Left cardiac atrium (tissue), 4 donors: ENCODE results near the gene CCNI. TPM values are rescaled to one million over a fixed set of nuclear protein-coding genes. Genes with fewer than 3 reads are reported as not detected.
A peak's percentile ranks its signal among the peaks of the same experiment; 100 is the strongest.
"Not testable (repeated sequence)": the region's sequence is repeated elsewhere in the genome, so short reads cannot be mapped to it uniquely, and the experiment has no call there.

ENCODE experiments used
- ATAC-seq, 2 donors: fragments of 200-7000 bp; cut with Tn5 transposase; one replicate each; pipeline ENCODE4 v1.9.1; 2020; ENCODE audit warnings: mild to moderate bottlenecking in 2 of 2, moderate library complexity in 2 of 2
- DNase-seq: peaks from one replicate; pipeline ENCODE4 v3.0.0-alpha.2; 2020
- intact Hi-C, 2 donors: fragments of 100-400 bp; cut with DNase I; formaldehyde crosslinking; loops; one replicate each; pipeline versions ENCODE4 v1.14.1 to v1.15.1; 2022 to 2023
- total RNA-seq, 2 donors: library from RNA; stranded (reverse); fragmentation: NEBNext Ultra II Directional; extraction: Animal tissue kit (Norgen Biotek cat#: 25700); gene quantifications; one replicate each; pipeline ENCODE4 v1.2.1, GENCODE V29; 2021
- donor health status: DM: no; HTN: yes; CAD: no.
- donor health status: DM: no; HTN: yes; CAD: no; lungs with severe emphysema.
- donor health status: DM: yes; HTN: yes; CAD: no.
- donor health status: Dilated cardiomyopathy.

CCNI gene
- total RNA-seq, 2 donors from 2014 or later = 255 to 307 TPM

DNA sequence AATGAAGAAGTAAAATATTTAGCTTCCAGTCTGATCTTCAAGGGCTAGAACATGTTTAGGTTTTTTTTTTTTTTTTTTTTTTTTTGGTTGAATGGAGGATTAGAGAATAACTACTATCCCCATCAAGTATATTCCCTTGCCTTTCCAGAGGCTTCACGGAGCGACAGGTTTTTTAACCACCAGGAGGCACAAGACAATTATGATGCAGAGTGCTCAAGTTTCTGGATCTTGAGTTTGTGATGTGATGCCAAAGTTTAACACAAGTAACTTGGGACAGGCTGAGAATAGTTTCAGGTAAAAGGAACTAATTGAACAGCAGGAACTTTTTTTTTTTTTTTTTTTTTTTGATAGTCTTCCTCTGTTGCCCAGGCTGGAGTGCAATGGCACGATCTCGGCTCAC is 30.3 kb downstream of the CCNI start:
- intact Hi-C loops = loop anchor here in 1 of 2 donors (5.0 to 10.0 kb wide), 2 partner anchors 162 to 531 kb away; no protein-coding TSS in a partner anchor
- no peak for DNase-seq

DNA sequence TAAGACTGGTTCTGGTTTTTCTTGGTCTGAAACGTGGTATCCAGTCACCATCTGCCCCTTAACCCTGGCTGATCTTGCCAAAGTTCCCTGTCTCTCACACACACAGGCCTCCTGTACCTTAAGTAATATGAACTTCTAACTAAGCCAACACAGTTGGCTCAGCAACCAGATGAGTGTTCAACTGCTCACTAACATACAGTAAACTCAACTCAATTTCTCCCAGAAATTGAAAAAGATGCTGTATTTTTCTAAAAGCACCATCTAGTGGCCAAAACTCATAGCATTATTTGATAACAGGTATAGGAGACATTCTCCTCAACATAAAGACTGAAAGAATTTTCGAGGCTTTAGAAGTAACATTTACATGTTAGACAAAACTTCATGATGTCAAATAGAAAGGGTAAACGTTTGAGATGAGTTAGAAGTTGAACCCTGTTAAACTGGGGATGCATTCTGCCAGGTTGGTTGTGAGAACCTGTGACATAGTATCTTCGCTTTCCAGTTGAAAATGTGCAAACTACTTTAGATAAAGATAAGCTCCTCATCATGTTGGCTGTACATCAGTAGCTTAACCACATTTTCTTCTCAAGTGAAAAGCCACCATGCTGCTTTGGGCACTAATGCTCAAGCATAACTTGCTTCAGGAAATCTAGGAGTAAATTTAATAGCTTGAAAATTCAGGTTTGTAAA is 31.2 kb downstream of the CCNI start:
- intact Hi-C loops = loop anchor here in 1 of 2 donors (5.0 to 10.0 kb wide), 2 partner anchors 163 to 530 kb away; no protein-coding TSS in a partner anchor
- DNase-seq = no peak
- ATAC-seq = peak; percentile 25 to 43

More for the DNA sequence above, 30.3 kb downstream of the CCNI start:
- no peak for ATAC-seq

DNA sequence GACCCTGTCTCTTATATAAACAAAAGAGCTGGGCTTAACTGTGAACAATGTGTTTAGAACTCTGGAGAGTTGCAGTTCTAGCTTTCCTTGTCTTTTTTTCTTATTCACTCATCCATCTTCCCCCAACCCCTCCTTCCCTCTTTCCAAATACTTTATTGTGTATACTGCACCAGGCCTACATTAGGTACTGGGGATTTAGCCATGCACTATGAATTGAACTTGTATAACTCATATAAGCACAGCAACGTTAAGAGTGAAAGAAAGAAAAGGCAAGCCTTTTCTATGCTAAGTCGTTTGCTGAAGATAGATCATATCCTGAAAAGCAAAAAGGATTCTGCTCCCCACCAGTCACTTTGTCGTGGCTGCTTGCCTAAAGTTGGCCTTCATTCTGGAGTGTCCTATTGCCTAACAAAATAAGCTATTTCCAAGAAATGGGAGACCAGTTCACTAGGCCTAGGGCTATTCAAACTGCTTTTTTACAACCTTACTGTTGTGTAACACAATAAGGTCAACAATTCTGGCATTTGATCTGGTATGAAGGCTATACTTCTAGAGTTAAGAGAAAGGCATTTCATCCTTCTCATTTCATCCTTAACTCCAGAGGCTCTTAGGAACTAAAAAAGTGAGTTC is 32.2 kb downstream of the CCNI start:
- peak; percentile 17 to 87 for ATAC-seq
- intact Hi-C loops = loop anchor here in 1 of 2 donors (10.0 kb wide), 1 partner anchor 529 kb away; no protein-coding TSS in a partner anchor
- DNase-seq = no peak

DNA sequence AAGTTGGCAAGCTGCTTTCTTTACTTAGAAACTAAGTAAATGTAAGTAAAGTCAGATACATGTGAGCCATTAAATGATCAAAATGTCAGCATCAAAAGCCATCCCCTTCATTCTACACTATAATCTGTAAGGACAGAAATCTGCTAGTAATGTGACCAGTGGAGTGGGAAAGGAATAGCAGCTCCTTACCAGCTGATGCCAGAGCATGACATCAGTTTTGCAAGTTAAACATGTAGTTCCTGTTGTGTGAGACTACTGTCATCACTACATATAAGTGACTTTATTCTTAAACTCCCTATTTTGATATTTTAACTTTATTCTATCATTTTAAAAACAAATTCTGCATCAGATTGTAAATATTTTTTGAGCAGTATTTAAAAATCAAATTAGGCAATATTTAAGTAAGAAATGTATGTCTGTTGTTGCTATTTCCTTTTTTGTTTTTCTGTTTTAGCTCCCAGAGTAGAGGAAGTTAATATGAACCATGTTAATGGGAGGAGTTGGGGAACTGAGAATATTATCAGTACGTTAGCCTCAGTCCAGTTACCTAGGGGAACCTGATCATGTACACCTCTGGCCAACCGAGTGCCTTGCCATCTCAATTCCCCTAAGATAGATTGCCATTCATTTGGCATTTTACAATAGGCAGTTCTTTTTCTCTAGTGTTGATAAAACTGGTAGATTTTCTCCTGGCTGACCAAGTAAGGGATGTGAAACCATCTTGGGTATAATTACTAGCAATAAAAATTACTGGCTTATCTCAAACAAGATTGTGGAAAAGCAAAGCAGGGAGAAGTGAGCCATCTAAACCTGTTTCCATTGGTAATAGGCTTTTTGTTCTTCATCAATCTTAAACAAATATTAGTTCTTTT is 34.7 kb downstream of the CCNI start:
- intact Hi-C loops = loop anchor here in 1 of 2 donors (10.0 kb wide), 1 partner anchor 526 kb away; no protein-coding TSS in a partner anchor
- peak in 1 of 2 donors; percentile 17 for ATAC-seq
- no peak for DNase-seq

DNA sequence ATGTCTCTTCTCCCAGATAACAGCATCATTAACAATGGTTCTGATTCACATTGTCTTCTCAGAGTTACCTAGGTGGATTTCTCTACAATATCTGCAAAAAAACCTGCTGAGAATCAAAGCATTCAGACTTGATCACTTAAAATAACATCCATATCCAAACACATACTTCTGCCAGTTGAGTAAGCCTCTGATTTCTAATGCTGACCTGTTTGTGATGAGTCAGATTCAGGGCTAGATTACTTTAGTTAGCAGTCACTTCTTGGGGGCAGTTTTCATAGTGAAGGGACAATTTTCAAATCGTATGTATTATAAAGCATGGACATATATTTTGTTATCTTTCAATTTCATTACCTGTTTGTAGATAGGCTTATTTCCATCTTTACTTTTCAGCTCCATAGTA is 35.5 kb downstream of the CCNI start:
- intact Hi-C loops = loop anchor here in 1 of 2 donors (10.0 kb wide), 1 partner anchor 525 kb away; no protein-coding TSS in a partner anchor
- DNase-seq (no peak), ATAC-seq (no peak)

DNA sequence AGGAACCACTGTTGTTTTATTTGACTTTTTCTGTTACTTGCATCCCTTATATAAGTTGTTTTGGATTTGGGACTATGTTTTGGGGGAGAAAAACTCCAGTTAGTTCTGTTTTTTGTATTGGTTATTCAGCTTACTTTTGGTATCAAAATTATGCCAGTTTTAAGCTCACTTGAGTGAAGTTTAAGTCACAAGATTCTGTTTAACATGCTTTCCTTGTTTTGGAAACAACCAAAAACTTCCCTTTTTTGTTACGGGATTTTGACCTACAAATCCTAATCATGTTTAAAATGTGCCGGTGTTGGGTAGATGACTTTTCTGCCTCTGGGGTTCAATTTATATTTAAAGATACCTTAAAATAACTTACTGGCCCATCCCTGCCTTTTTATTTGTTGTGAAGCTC is 36.0 kb downstream of the CCNI start:
- intact Hi-C loops = loop anchor here in 1 of 2 donors (10.0 kb wide), 1 partner anchor 525 kb away; no protein-coding TSS in a partner anchor
- ATAC-seq (no peak), DNase-seq (no peak)

DNA sequence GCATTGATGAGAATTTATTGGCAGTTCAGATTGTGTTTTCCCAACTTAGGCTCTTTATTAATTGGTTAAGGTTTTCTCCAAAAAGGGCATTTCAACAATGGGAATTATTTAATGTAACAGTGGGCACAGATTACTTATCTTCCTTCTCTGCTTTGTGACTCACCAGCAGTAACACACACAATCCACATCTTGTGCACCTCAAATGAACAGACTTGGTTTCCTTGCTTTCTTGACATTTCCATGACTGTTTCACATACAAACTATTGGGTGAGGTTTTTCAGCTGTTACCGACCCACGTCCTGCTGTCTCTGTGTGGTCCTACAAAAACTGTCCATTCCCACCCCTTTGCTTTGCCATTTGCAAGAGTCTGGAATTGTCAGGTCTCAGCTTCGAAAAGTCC is 38.1 kb downstream of the CCNI start:
- ATAC-seq = no peak
- no peak for DNase-seq
- intact Hi-C loops = no loop called here

DNA sequence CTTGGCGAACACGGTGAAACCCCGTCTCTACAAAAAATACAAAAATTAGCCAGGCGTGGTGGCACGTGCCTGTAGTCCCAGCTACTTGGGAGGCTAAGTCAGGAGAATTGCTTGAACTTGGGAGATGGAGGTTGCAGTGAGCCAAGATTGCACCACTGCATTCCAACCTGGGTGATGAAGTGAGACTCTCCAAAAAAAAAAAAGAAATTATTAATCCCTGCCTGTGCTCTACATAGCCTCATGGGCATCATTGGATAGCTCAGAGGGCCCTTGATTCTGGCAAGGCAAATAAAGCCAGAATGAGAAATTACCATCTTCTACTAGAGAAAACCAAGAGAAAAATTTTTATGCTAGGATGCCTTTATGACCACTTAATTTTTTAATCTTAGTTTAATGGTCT is 38.6 kb downstream of the CCNI start:
- intact Hi-C loops, DNase-seq, ATAC-seq: not testable (repeated sequence)

DNA sequence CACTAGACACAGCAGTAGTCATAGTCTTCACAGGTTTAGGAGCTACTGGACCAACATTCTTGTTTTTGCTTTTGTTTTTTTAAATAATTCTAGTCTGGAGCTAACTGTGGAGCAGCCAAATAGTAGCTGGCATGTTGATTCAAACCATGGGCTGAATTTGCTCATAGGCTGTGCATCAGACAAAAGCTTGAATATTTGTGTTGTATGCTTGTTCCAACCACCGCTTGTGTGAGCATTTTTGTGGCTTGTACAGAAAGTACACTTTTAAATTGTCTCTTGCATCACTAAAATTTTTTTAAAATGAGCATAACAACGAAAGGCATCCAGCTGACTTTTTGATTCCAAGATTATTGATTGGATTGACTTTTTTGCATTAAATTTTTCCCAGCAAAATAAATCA is 39.6 kb downstream of the CCNI start:
- DNase-seq = no peak
- intact Hi-C loops = no loop called here

DNA sequence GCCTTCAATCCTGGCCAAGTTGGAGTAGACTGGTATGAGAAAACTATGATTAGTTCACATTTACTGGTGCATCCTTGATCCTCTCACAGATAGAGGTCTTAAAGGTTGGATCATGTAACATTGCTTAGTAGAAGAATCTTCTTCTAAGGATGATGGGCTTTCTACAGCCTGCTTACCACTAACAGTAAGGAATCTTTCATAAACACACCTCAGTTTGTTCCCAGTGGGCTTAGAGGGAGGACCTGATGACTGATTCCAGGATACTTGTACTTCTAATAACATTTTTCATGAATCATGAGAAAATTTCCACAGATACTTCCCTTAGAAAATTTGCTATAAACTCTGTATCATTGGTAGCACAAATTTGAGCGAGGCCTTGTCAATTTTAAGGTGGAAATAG is 40.6 kb downstream of the CCNI start:
- intact Hi-C loops = no loop called here
- DNase-seq = no peak
- no peak for ATAC-seq

More for the DNA sequence above, 39.6 kb downstream of the CCNI start:
- ATAC-seq = peak; percentile 21 to 41

DNA sequence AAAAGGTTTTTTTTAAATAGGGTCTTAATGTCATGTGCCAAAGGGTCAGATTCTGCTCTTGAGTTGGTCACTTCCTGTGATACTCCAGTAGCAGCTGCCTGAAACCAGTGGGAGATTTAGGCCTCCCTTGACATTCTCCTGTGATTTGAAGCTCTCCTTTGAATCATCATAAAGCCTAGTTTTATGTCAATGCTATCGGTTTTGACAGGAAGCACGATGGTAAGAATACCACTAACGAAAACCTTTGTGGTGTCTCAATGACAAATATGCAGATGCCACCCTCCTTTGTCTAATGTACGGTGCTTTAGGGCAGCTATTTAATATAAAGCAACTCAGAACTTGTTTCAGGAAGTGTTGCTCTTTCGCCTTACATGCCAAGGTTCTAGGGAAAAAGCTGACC is 44.2 kb downstream of the CCNI start:
- intact Hi-C loops = no loop called here
- no peak for DNase-seq
- ATAC-seq = no peak

DNA sequence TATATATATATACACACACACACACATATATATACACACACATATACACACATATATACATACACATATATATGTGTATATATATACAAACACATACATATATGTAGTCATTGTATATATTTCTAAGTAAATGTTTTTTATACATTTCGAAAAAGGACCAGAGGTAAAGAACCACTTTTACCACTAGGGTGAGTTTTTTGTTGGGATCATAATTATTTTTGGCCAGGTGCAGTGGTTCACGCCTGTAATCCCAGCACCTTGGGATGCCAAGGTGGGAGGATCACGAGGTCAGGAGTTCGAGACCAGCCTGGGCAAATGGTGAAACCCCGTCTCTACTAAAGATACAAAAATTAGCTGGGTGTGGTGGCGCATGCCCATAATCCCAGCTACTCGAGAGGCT is 46.0 kb downstream of the CCNI start:
- ATAC-seq, DNase-seq, intact Hi-C loops: not testable (repeated sequence)

DNA sequence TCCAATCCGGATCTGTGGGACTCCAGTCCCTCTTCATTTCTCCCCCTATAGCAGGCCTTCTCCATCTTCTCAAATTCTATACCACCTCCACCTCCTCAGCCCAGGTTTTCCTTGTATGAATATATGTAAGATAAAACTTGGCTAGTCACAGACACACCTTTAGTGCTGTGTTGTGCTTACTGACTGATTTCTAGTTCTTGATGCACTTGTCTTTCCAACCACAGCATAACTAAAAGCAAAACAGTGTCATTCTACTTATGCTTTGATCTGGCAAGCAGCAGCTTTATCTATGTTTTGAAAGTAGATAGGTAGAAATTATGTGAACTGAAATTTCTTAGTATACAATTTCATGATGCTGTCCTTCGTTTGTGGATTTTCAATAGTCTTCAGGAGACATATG is 47.5 kb downstream of the CCNI start:
- DNase-seq (no peak), ATAC-seq (no peak)
- intact Hi-C loops = no loop called here

DNA sequence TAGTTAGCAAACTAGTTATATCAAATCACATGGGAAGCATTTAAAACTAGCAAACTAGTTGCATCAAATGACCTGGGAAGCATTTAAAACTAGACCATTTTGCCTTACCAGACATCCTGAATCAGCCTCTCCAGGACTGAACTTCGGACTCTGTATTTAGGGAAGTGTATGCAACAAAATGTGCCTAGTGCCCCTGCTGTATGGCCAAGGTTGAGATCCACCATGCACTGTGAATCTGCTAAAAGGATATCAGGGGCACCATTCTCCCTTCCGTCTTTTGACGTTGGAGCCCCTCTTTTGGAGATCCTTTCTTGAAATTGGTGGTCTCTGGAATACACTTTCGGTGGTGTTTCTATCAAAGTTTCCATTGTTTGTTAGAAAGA is 49.5 kb downstream of the CCNI start:
- ATAC-seq (no peak), DNase-seq (no peak)
- intact Hi-C loops = no loop called here

DNA sequence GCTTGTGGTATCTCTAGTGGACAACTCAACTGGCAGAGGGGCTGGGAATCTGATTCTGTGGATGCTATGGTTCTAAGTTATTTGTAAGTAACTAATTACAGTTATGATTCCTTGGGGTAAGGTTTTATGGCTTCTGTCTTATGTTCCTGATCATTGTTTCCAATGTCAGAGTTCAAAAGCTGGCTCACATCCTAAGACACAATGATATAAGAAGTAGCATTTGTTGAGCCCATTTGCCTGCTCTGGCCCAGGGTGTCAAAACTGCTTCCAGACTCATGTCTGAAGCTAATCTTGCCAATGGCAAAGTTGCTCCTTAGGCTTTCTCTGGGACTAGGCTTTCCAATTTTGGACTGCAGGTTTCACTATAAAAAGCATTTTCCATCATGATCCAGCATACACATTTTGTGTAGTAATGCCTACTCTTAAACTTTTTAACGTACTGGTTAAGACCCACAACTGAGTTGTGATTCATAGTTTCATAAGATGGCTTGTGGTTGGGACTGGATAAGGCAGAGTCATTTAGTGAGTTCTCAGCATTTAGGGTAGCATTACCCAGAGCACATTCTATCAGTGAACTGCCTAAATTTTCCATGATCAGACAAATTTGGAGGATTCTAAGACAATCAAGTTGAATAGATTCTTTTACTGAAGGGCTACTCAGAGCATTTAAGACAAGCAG is 50.0 kb downstream of the CCNI start:
- DNase-seq (no peak), ATAC-seq (no peak)
- intact Hi-C loops = no loop called here

DNA sequence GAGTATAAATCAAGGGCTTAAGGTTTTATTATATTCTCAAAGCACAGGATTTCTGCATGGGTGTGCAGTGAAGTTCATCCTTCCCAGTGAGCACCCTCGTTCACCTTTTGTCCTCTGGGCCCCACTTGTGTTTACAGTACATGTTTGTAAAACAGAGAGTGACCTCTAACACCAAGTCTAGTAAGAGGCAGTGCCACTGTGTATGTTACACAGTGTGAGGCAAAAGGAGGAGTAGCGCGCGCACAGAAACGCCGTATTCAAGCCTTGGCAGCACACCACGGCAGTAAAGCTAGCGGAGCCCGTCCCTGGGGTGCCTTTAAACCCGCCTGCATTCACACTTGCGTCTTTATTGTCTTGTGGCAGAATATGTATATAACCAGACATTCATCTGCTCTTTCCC is 51.9 kb downstream of the CCNI start:
- intact Hi-C loops = no loop called here
- ATAC-seq = no peak
- no peak for DNase-seq

DNA sequence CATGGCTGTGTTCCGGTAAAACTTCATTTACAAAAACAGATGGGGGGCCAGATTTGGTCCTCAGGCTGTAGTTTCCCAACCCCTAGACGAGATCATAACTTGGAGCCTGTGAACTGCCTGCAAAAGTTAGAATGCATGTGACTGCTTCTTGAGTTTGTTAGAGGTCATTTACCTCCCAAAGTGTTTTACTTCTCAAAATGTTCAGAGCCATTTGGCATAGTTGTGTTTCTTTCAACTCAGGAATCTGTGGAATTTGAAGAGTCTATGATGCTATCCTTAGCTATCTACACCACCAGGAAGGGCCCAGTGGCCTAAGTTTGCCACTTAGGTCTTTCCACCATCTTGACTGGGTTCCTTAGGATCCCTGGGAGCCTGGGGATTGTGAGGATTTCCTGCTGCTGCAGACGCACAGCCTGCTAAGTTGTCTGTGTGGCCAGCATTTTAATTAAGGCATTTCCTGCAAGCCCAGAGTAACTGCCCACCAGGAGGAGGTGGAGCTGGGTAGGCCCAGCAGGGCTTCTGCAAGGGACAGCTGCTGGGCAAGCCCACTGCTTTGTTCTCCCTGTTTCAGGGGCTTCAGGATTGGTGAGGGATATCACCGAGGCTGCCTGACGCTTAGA is 53.1 kb downstream of the CCNI start:
- DNase-seq = no peak
- peak; percentile 9 to 21 for ATAC-seq
- intact Hi-C loops = no loop called here

DNA sequence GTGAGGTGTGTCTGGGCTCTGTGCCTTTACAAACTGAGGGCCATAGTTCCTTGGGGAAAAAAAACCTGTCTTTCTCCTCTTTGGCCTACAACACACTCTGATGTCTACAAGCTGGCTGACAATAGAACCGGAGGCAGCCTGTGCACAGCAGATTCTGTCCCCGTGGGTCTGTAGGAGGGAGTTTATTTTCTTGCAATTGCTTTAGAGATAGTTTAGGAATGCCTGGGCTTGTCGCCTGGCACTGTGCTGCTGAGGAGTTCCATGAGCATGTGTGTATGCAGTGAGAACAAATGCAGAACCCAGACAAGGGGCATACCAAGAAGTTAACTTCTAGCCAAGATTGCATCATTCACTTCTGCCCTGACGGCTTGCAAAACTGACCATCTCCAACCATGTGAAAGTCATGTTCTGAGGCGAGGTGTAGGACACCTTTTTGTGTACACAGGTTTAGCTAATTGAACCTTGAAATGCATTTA is 54.1 kb downstream of the CCNI start:
- intact Hi-C loops = no loop called here
- no peak for DNase-seq
- peak; percentile 61 to 89 for ATAC-seq
